Stomach (tissue), 9 donors: Measurements from ENCODE around the gene FOXL2. TPM values are rescaled to one million over a fixed set of nuclear protein-coding genes. Genes with fewer than 3 reads are reported as not detected.

Source experiments
- DNase-seq, 2 donors: peaks; one replicate each; pipeline versions ENCODE4 v3.0.0 to v3.0.0-alpha.2; 2013 to 2019
- H3K27ac ChIP-seq, 5 donors: fragments of 200-600 bp in 4 of 5; sonication (generic) in 4 of 5; one replicate each; pipeline ENCODE4 v1.5.1; 2013 to 2019; ENCODE audit warnings: mild to moderate bottlenecking in 1 of 5, moderate library complexity in 1 of 5
- H3K27me3 ChIP-seq, 3 donors: fragments of 200-600 bp; sonication (generic); one replicate each; pipeline ENCODE4 v1.5.1; 2017 to 2019; ENCODE audit warnings: mixed run types in 1 of 3
- H3K36me3 ChIP-seq, 4 donors: fragments of 200-600 bp; sonication (generic); 1 replicate in 3 of 4; 2 replicates in 1 of 4; pipeline ENCODE4 v1.5.1; 2016 to 2019
- H3K4me1 ChIP-seq, 4 donors: fragments of 200-600 bp; sonication (generic); one replicate each; pipeline ENCODE4 v1.5.1; 2016 to 2019
- H3K4me3 ChIP-seq, 4 donors: fragments of 200-600 bp; sonication (generic) in 3 of 4; one replicate each; pipeline ENCODE4 v1.5.1; 2016 to 2019; ENCODE audit warnings: mild to moderate bottlenecking in 1 of 4
- H3K9me3 ChIP-seq, 4 donors: fragments of 200-600 bp; sonication (generic); one replicate each; pipeline ENCODE4 v1.5.1; 2016 to 2019
- CTCF ChIP-seq, 7 experiments: fragments of 450-650 bp in 4 of 7; fragments of 200-600 bp in 3 of 7; sonication (generic) in 3 of 7; IDR thresholded peaks; one replicate each; pipeline ENCODE4 v1.5.1; 2016 to 2019; ENCODE audit warnings: antibody characterized with exemption in 7 of 7, control low read depth in 2 of 7, mild to moderate bottlenecking in 1 of 7
- EP300 ChIP-seq: sonication (generic); formaldehyde crosslinking; IDR thresholded peaks from one replicate; pipeline ENCODE4 v1.6.1; 2017; ENCODE audit warnings: antibody characterized with exemption
- POLR2A ChIP-seq, 4 donors: fragments of 450-650 bp; IDR thresholded peaks; one replicate each; pipeline ENCODE4 v1.6.1; 2016; ENCODE audit warnings: antibody characterized with exemption in 4 of 4, control low read depth in 2 of 4, mild to moderate bottlenecking in 1 of 4, moderate library complexity in 1 of 4
- POLR2AphosphoS5 ChIP-seq, 3 donors: sonication (generic); formaldehyde crosslinking; IDR thresholded peaks; one replicate each; pipeline ENCODE4 v1.6.1; 2016; ENCODE audit warnings: antibody characterized with exemption in 3 of 3
- WGBS, 5 donors: extraction: QIAGEN DNeasy Blood & Tissue Kit in 3 of 5; methylation state at CpG; one replicate each; pipeline versions ENCODE4 v1.1.5 to v1.1.7; 2013 to 2018; 5-methylcytosine and 5-hydroxymethylcytosine counted together
- intact Hi-C: fragments of 100-400 bp; cut with DNase I; formaldehyde crosslinking; loops from one replicate; pipeline ENCODE4 v1.15.1; 2023; ENCODE audit warnings: low total_unique reads
- polyA plus RNA-seq, 3 donors: library from polyadenylated mRNA; stranded (reverse); fragments of 200-250 nt; gene quantifications; one replicate each; pipeline ENCODE4 v1.2.3, GENCODE V29; 2013
- total RNA-seq, 5 donors: library from RNA; depleted of rRNA; stranded (reverse); fragments of >200 nt; gene quantifications; one replicate each; pipeline versions ENCODE4 v1.1.0 to v1.2.3, GENCODE V29; 2014 to 2016
- donor health status: healthy with polysubstance abuse.
- donor health status: Bipolar disorder and iron deficiency.
- donor health status: healthy.

FOXL2 gene
- total and polyA plus RNA-seq, 8 donors: not detected

DNA sequence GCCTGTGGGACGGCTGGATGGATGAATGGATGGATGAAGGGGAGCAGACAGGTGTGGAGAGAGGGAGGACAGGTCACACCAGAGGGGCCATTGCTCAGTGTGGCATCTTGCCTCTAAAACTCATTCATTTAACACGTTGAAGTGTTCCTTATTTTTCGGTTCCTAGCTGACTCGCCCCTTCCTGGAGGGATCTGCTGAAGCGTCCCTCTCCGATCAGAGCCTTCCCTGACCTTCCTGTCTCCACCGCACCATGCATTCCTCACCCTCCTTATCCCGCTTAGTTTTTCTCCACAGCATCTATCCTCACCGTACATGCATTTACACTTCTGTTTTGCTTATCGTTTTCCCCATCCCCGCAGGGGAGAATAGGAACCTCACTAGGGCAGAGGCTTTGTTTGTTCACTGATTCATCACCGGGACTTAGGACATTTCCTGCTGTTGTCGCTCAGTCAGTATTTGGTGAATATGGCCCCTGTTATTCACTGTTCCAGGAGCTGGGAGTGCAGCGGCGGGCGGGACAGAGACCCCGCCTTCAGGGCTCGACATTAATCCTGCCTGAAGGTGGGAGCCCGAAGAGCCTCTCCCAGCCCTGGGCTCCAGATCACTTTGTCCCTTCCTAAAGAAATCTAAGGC is 32.0 kb downstream of the FOXL2 start:
- TF ChIP-seq POLR2AphosphoS5 (IDR thresholded peaks at IDR 0.05): no peak
- TF ChIP-seq POLR2A (IDR thresholded peaks at IDR 0.05): no peak
- TF ChIP-seq EP300: no peak
- no peak for TF ChIP-seq CTCF (IDR thresholded peaks at IDR 0.05)

GRCh38 chr3:138913766-138914165 is 33.2 kb downstream of the FOXL2 start:
- no peaks in the 10 kb centered on the region for H3K27me3 ChIP-seq
- no peak overlapping the region for H3K27ac ChIP-seq
- intact Hi-C loops: loop anchor here (10.0 kb wide), 1 partner anchor 79 kb away; the partner anchor contains the start of gene PIK3CB
- H3K4me3 ChIP-seq: no peak overlapping the region
- H3K36me3 ChIP-seq: no peaks in the 10 kb centered on the region
- TF ChIP-seq CTCF (IDR thresholded peaks at IDR 0.05) (no peak), EP300 (no peak), POLR2AphosphoS5 (IDR thresholded peaks at IDR 0.05) (no peak), POLR2A (IDR thresholded peaks at IDR 0.05) (no peak)
- H3K9me3 ChIP-seq: no peaks in the 10 kb centered on the region
- 83 to 91% (median 88%) methylated on average over 3 of the region's 3 CpGs for WGBS, 5 donors
- DNase-seq: no peak
- peaks cover 10 to 22% (median 16%) of the 10 kb centered on the region in 4 donors for H3K4me1 ChIP-seq

More for the DNA sequence above, 32.0 kb downstream of the FOXL2 start:
- no peaks in the 10 kb centered on the region for H3K36me3 ChIP-seq
- H3K4me3 ChIP-seq: peak overlapping the region; percentile 53 to 74 (median 70)
- DNase-seq: no peak
- intact Hi-C loops: loop anchor here (5.0 to 10.0 kb wide), 2 partner anchors 80 to 313 kb away; partner anchors contain the start of gene PIK3CB
- no peaks in the 10 kb centered on the region for H3K27me3 ChIP-seq
- H3K9me3 ChIP-seq: no peaks in the 10 kb centered on the region
- H3K27ac ChIP-seq: peak overlapping the region; percentile 89 to 98 (median 94)
- 7 to 10% (median 8%) methylated on average over 18 to 19 of the region's 19 CpGs for WGBS, 5 donors
- H3K4me1 ChIP-seq: peaks cover 10 to 22% (median 16%) of the 10 kb centered on the region in 4 donors

- no peaks in the 10 kb centered on the region for H3K36me3 ChIP-seq
- DNase-seq: no peak
- no peak overlapping the region for H3K4me3 ChIP-seq
- TF ChIP-seq POLR2AphosphoS5 (IDR thresholded peaks at IDR 0.05) (no peak), CTCF (IDR thresholded peaks at IDR 0.05) (no peak), EP300 (no peak), POLR2A (IDR thresholded peaks at IDR 0.05) (no peak)
- no peaks in the 10 kb centered on the region for H3K9me3 ChIP-seq
- H3K27ac ChIP-seq: no peak overlapping the region
- H3K27me3 ChIP-seq: no peaks in the 10 kb centered on the region
- peaks cover 10 to 22% (median 16%) of the 10 kb centered on the region in 4 donors for H3K4me1 ChIP-seq
- intact Hi-C loops: loop anchor here (10.0 kb wide), 1 partner anchor 77 kb away; the partner anchor contains the start of gene PIK3CB
- 82 to 93% (median 85%) methylated on average over 4 of the region's 4 CpGs for WGBS, 5 donors
Measured at GRCh38 chr3:138912237-138912636, 34.7 kb downstream of the FOXL2 start.

DNA sequence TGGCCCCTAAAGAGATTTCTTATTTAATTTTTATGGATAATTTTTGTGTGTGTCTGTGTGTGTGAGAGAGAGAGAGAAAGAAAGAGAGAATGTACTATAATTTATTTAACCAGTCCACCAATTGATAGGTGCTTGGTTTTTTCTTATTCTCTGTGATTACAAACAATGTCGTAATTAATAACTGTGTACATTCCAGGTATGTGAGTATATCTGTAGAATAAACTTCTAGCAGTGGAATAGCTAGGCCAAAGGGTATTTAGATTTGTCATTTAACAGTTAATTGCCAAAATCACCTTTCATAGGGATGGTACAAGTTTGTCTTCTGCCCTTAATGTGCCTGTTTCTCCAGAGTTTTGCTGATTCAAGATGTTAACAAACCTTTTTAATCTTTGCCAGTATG is 35.3 kb downstream of the FOXL2 start:
- Histone ChIP-seq H3K27ac (no peak overlapping the region), H3K9me3 (no peaks in the 10 kb centered on the region), H3K27me3 (no peaks in the 10 kb centered on the region), H3K4me3 (no peak overlapping the region), H3K36me3 (no peaks in the 10 kb centered on the region), H3K4me1 (peaks cover 7 to 17% (median 12%) of the 10 kb centered on the region in 4 donors)
- intact Hi-C loops: loop anchor here (10.0 kb wide), 1 partner anchor 77 kb away; the partner anchor contains the start of gene PIK3CB
- TF ChIP-seq EP300: no peak
- no peak for TF ChIP-seq CTCF (IDR thresholded peaks at IDR 0.05)
- TF ChIP-seq POLR2A (IDR thresholded peaks at IDR 0.05): no peak
- DNase-seq: no peak
- WGBS, 5 donors: 79 to 94% (median 93%) methylated on average over 1 of the region's 1 CpG
